ENCODE measurements around the gene CLMP.

CLMP gene

GRCh38 chr11:123020968-123021367, 174.1 kb downstream of the CLMP start:
- TF ChIP-seq CTCF (IDR thresholded peaks at IDR 0.05; ENCODE audit: insufficient read depth, low read depth, low read length, missing control alignments), result peak; percentile 69
- H3K4me3 ChIP-seq (ENCODE audit: low read depth, low read length), result no peak overlapping the region
- DNase-seq (ENCODE audit: low read depth), result peak; percentile 68
